Activated CD8-positive, alpha-beta memory T cell treated with anti-CD3 and anti-CD28 coated beads, Interleukin-2, amount 50 U/mL, for 1 hour (primary cell): Measurements from ENCODE around the gene PPFIA2.
"Not testable (repeated sequence)": the region's sequence is repeated elsewhere in the genome, so short reads cannot be mapped to it uniquely, and the experiment has no call there.

ENCODE experiments used
- DNase-seq: peaks from one replicate; pipeline ENCODE4 v3.0.0-alpha.2; 2020; ENCODE audit errors: extremely low read depth

Gene PPFIA2

GRCh38 chr12:81668475-81668874, 90.7 kb downstream of the PPFIA2 start:
- DNase-seq, result no peak

- DNase-seq, result not testable (repeated sequence)
Measured at GRCh38 chr12:81659310-81659709, 99.8 kb downstream of the PPFIA2 start.

DNA sequence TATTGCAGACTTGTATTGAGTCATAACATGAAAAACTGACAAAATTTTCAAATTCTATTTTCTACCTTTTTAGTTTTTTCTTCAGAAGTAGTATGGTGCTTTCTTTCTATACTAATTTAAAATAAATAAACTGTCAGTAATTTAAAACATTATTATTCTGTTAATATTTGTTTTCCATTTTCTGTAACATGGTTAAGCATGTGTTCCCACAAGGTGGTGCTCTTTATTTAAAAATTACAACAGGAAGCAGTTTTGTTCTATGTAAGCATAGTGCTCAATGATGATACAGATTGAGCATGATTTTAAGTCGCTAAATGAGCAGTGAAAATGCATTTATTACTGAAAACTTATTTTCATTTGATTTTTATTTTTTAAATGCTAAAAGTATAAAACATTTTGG, 114.6 kb downstream of the PPFIA2 start:
- no peak for DNase-seq

GRCh38 chr12:81639196-81639595, 120.0 kb downstream of the PPFIA2 start:
- DNase-seq, result no peak

DNA sequence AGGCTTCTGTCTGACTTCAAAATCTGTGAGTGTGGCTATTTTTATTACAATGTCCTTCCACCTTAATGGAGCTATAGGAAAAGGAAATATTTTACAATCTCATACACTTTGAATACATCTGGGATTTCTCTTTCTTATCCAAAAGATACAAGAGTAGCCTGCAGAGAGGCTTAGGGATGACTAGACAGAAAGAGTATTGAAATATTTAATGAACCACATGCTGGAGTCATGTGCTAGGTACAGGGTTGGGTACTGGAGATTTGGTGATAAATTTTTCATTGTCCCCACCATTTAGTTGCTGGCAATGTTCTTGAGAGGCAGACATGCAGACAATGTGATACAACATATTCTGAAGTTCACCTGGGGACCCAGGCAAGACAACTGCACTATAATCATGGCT, 126.0 kb downstream of the PPFIA2 start:
- no peak for DNase-seq

DNA sequence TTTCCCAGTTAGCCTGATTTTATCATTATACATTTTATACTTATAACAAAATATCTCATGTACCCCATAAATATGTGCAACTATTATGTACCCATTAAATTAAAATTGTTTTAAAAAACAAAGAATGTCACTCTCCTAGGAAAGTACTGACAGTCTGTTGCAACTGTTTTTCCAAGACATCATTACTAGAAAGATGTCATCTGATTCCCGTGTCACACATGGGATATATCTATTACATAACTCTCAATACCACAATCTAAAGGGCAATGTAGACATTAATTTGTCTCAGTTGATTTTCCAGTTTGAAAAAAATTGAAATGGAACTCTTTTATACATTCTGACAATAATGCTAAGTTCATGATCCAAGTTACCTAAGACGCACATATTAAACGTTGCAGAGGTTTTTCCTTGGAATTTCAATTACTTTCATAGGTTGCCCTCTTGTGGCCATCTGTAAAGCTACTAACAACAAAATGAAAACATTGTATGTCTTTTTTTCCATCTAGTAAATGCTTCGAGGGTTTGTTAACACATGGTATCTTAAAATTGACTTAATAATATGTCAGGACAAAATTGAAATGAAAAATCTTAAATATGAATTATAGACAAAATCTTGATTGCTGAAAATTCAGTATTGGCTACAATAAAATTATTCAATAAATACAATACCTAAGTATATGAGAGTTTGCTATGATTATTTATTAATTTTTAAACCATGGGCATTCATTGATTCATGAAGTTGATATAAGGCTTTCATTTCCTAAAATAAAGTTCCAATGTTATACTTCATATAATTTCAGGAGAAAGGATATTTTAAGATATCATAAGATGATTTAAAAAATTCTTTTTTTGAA, 131.6 kb downstream of the PPFIA2 start:
- no peak for DNase-seq

DNA sequence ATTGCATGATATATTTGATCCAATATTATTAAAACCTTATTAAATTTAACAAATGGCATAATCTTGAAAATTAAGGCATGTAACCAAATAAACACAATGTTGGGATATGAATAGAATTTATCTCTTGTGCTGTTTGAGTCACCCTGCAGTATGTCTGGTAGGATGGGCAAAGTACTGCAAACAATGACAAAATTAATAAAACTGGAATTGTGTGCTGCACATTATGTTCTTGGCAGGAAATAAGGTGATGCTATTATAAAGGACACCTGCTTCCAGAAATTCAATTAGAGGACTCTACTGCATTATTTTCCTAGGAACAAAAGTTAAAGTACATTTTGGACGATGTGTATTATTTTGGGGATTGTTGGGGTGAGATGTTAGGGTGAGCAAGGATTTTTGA, 132.7 kb downstream of the PPFIA2 start:
- DNase-seq, result no peak

- DNase-seq, result no peak
Measured at GRCh38 chr12:81617915-81618314, 141.2 kb downstream of the PPFIA2 start.

- DNase-seq, result no peak
Measured at GRCh38 chr12:81615026-81615588, 144.0 kb downstream of the PPFIA2 start.

GRCh38 chr12:81610955-81611889, 147.9 kb downstream of the PPFIA2 start:
- no peak for DNase-seq

GRCh38 chr12:81597928-81598604, 161.1 kb downstream of the PPFIA2 start:
- DNase-seq, result no peak

DNA sequence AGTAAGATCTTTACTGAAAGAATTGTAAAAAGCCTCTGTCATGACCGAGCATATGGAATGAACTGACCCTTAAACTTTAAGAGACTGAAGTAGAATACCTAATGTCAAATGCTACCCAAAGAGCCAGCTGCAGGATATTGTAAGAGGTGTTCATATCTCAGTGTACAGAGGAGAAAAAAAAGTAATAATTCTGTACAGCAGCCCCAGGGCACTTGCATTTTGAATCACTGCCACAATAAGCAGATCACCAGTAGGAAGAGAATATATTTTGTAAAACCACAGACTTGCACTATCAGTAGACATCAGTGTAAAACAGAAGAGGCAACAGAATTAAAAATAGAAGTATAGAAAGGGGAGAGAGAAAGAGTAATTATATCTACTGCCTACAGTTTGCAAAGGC, 162.6 kb downstream of the PPFIA2 start:
- no peak for DNase-seq

DNA sequence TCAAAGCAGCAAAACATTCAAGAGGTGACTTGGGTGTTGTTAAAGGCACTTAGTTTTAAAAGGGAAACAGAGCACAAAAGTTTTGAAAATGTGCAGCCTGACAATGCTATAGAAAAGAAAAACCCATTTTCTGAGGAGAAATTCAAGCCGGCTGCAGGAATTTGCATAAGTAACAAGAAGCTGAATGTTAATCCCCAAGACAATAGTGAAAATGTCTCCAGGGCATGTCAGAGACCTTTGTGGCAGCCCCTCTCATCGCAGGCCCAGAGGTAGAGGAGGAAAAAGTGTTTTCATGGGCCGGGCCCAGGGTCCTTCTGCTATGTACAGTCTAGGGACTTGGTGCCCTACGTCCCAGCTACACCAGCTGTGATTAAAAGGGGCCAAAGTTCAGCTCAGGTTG, 167.9 kb downstream of the PPFIA2 start:
- no peak for DNase-seq

GRCh38 chr12:81590703-81591102, 168.4 kb downstream of the PPFIA2 start:
- not testable (repeated sequence) for DNase-seq

DNA sequence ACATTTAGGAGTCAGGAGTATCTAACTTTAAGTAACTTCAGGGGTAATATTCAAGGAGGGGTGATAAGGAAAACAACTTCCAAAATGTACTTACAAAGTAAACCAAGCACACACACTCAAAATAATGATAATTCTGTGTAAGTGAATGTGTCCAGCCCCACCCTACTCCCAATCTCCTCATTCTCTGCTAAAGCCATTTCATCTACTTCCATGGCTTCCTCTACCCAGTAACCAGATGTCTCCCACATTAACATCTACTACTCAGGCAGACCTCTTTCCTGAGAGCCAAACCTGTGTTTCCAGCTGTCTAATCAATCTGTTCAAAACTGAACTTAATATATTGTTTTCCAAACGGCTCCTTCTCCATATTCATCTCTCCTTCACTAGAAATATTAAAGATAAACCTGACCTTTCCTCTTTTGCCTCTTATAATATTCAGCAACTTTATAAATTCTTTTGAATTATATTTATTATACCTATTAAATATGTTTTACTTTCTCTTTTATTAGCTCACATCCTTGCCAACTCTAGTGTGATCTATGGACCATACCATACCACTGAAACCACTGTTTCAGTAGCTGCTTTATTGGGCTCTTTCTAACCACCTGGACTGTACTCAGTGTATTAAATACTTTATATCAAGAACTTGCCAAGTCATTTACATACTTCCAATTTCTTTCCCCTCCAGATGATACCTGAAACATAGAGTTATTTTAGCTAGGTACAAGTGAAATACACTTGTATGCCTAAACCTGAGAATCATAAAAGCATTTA, 170.7 kb downstream of the PPFIA2 start:
- no peak for DNase-seq

DNA sequence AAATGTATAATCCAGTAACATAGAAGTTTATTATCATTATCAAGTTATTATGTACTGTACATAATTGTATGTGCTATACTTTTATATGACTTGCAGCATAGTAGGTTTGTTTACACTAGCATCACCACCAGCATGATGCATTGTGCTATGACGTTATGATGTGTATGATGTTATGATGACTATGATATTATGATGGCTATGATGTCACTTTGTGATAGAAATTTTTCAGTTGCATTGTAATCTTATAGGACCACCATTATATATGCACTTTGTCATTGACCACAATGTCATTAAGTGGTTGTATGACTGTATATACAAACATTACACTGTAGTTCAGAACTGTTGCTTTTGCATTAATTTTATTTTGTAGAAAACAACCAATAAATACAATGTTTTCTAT, 173.4 kb downstream of the PPFIA2 start:
- no peak for DNase-seq

- DNase-seq, result no peak
Measured at GRCh38 chr12:81573228-81573627, 185.9 kb downstream of the PPFIA2 start.

GRCh38 chr12:81572411-81572810, 186.7 kb downstream of the PPFIA2 start:
- no peak for DNase-seq

DNA sequence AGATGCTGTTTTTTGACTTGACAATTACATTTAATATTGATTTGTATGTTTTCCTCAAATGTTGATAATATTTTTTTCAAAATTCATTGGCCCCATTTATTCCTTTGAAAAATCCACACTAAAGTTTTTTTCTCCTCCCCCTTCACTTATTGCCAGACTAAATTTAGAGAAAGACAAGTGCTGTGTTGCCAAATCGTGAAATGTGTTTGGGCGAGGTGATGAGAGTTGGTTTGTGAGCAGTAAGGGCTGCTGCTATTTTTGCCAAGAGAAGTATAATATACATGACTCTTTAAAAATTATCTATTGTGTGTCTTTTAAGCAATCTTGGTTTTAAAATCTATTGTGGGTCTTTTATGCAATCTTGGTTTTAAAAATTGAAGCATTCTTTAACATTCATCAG, 188.9 kb downstream of the PPFIA2 start:
- DNase-seq, result no peak

GRCh38 chr12:81564237-81564636, 194.9 kb downstream of the PPFIA2 start:
- DNase-seq, result no peak

- no peak for DNase-seq
Measured at GRCh38 chr12:81558031-81558430, 201.1 kb downstream of the PPFIA2 start.
